ENCODE data around the gene CRISPLD2. TPM values are rescaled to one million over a fixed set of nuclear protein-coding genes. Genes with fewer than 3 reads are reported as not detected.
"Not testable (repeated sequence)": the region's sequence is repeated elsewhere in the genome, so short reads cannot be mapped to it uniquely, and the experiment has no call there.

CRISPLD2 gene
- total RNA-seq, 1 donor, result 44.0 TPM

DNA sequence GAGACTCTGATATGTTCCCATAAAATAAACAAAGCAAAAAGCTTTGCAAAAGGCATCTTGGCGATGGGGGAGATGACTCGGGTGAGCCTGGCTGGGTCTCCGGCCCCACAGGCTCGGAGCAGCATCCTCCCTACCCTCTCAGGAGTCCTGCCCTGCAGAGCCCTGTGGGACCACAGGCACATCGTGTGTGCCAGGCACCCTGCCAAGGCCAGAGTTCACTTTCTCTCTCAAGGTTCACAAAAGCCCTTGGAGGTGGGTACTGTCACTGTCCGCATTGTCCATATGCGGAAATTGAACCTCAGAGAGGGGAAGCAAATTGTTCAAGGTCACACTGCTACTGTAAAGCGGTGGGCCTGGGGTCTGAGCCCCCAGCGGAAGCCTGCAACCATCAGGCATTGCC is 48.5 kb downstream of the CRISPLD2 start:
- TF ChIP-seq, protein P1, sequence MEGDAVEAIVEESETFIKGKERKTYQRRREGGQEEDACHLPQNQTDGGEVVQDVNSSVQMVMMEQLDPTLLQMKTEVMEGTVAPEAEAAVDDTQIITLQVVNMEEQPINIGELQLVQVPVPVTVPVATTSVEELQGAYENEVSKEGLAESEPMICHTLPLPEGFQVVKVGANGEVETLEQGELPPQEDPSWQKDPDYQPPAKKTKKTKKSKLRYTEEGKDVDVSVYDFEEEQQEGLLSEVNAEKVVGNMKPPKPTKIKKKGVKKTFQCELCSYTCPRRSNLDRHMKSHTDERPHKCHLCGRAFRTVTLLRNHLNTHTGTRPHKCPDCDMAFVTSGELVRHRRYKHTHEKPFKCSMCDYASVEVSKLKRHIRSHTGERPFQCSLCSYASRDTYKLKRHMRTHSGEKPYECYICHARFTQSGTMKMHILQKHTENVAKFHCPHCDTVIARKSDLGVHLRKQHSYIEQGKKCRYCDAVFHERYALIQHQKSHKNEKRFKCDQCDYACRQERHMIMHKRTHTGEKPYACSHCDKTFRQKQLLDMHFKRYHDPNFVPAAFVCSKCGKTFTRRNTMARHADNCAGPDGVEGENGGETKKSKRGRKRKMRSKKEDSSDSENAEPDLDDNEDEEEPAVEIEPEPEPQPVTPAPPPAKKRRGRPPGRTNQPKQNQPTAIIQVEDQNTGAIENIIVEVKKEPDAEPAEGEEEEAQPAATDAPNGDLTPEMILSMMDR (IDR thresholded peaks at IDR 0.05; ENCODE audit: insufficient read depth, low read depth, low read length), result no peak
- no peak for DNase-seq (ENCODE audit: low read depth)
- H3K4me3 ChIP-seq (ENCODE audit: low read depth, low read length), result no peak overlapping the region

DNA sequence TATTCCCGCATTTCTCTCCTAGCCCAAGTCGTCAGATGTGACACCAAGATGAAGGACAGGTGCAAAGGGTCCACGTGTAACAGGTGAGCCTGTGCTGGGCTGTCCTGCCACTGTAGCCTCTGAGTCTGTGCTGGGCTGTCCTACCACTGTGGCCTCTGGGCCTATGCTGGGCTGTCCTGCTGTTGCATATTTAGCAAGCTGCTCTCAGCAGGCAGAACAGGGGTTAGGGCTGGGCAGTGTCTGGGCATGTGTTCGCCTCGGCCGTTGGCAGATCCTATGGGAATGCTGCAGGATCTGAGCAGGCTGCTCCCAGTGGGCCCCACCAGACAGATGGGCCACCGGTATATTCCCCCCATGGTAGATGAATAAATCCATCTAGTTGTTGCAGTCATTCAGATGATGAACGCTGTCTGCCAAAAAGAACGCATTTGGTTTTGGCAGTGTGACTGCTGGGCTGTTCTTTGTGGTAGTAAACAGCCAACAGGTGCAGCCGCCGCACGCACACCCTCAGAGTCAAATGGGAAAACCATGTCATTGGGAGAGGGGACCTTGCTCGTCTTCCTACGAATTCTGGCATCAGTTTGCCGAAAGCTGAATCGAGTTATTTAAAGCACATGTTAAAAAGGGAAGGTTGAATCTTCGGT is 49.2 kb downstream of the CRISPLD2 start:
- no peak for DNase-seq (ENCODE audit: low read depth)

DNA sequence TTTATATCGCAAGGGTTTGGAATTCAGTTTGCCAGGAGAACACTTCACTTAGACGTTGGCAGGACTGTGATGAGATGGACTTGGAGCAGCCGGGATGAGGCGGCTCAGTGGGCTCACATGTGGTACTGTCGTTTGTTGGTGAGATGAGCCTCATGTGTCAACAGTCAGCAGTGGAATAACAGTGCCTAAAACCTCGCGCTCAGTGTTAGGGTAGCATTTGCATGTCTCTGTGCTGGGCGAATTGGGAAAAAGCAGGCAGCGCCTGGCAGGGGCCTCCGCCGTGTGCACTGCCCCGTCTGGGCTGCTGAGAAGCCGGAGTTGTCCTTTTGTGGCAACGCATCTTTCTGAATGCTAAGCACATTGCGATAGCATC is 49.7 kb downstream of the CRISPLD2 start:
- no peak overlapping the region for H3K4me3 ChIP-seq (ENCODE audit: low read depth, low read length)
- no peak for DNase-seq (ENCODE audit: low read depth)
- TF ChIP-seq, protein P1 (IDR thresholded peaks at IDR 0.05; ENCODE audit: insufficient read depth, low read depth, low read length), result no peak

More for the DNA sequence above, 49.2 kb downstream of the CRISPLD2 start:
- TF ChIP-seq, protein P1 (IDR thresholded peaks at IDR 0.05; ENCODE audit: insufficient read depth, low read depth, low read length), result no peak
- H3K4me3 ChIP-seq (ENCODE audit: low read depth, low read length), result no peak overlapping the region

DNA sequence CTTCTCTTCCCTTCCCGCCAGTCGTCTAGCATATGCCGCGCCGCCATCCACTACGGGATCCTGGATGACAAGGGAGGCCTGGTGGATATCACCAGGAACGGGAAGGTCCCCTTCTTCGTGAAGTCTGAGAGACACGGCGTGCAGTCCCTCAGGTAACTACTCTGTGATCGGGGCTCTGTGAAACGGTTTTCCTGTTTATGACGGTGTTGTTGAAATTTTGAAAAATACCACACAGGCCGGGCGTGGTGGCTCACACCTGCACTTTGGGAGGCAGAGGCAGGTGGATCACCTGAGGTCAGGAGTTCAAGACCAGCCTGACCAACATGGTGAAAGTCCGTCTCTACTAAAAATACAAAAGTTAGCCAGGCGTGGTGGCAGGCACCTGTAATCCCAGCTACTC is 53.2 kb downstream of the CRISPLD2 start:
- DNase-seq (ENCODE audit: low read depth); H3K4me3 ChIP-seq (ENCODE audit: low read depth, low read length): not testable (repeated sequence)

DNA sequence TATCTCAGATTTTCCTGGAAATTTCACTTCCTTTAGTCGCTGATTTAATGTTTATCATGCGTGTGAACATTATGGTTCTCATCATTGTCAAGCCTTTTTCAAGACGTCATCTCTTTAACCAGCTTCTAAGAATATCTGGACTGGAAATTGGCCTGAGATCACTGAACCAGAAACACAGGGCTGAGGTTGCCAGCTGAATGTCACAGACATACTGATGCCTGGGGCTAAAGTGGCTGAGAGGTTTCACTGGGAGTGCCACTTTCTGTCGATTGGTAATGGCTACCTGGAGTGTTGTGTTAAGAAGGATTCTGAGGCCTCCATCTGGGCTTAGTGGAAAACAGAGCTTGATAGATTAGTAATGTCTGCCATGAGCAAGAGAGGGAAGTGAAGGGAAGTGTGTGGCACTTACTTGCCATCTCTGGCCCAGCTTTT is 54.2 kb downstream of the CRISPLD2 start:
- no peak overlapping the region for H3K4me3 ChIP-seq (ENCODE audit: low read depth, low read length)
- DNase-seq (ENCODE audit: low read depth), result no peak
- TF ChIP-seq, protein P1 (IDR thresholded peaks at IDR 0.05; ENCODE audit: insufficient read depth, low read depth, low read length), result no peak

DNA sequence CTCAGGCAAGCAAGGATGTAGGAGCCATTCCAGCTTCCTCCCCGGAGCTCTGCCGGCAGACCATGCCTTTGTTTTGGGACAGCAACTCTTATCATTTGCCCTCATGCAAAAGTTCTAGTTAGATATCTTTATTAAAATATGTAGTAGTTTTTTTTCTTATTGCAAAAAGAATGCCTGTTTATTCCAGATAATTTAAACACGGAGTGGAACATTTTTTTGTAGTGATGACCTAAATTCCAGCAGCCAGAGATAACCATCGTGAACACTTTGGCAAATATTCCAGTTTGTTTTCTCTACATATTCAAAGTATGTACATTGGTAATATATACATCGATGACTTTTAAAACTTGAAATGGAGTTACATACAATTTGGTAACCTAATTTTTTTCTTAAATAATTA is 54.8 kb downstream of the CRISPLD2 start:
- no peak for DNase-seq (ENCODE audit: low read depth)
- TF ChIP-seq, protein P1 (IDR thresholded peaks at IDR 0.05; ENCODE audit: insufficient read depth, low read depth, low read length), result no peak
- H3K4me3 ChIP-seq (ENCODE audit: low read depth, low read length), result no peak overlapping the region

DNA sequence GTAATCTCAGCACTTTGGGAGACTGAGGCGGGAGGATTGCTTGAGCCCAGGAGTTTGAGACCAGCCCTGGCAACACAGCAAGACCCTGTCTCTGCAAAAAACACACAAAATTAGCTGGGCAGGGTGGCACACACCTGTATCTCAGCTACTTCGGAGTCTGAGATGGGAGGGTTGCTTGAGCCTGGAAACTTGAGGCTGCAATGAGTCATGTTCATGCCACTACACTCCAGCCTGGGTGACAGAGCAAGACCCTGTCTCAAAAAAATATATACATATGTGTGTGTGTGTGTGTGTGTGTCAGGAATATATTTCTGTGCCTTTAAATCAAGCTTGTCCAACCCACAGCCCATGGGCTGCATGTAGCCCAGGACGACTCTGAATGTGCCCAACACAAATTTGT is 55.2 kb downstream of the CRISPLD2 start:
- H3K4me3 ChIP-seq (ENCODE audit: low read depth, low read length), result no peak overlapping the region
- TF ChIP-seq, protein P1 (IDR thresholded peaks at IDR 0.05; ENCODE audit: insufficient read depth, low read depth, low read length), result no peak
- DNase-seq (ENCODE audit: low read depth), result no peak
